Fibroblast of skin of scalp (primary cell): Measurements from ENCODE around the gene MANF. TPM values are rescaled to one million over a fixed set of nuclear protein-coding genes. Genes with fewer than 3 reads are reported as not detected.
"Not testable (repeated sequence)": the region's sequence is repeated elsewhere in the genome, so short reads cannot be mapped to it uniquely, and the experiment has no call there.

Experiments used
- DNase-seq: peaks from one replicate; pipeline ENCODE4 v3.0.0-alpha.2; 2013
- polyA plus RNA-seq, 2 experiments: library from polyadenylated mRNA; unstranded; fragments of 120-200 nt; gene quantifications; one replicate each; pipeline ENCODE4 v1.2.1, GENCODE V29; 2013; ENCODE audit not compliant: insufficient read length in 2 of 2

The MANF gene
- polyA plus RNA-seq (2013, experiment 1 of 2; ENCODE audit: insufficient read length): 193 TPM
- 173 TPM for polyA plus RNA-seq (2013, experiment 2 of 2; ENCODE audit: insufficient read length)

GRCh38 chr3:51384726-51385473 lies at the start of gene MANF:
Gene MANF (plus strand): TSS chr3:51385291. CDS start chr3:51385343, 52 bp downstream.
- peak; percentile 98 for DNase-seq

DNA sequence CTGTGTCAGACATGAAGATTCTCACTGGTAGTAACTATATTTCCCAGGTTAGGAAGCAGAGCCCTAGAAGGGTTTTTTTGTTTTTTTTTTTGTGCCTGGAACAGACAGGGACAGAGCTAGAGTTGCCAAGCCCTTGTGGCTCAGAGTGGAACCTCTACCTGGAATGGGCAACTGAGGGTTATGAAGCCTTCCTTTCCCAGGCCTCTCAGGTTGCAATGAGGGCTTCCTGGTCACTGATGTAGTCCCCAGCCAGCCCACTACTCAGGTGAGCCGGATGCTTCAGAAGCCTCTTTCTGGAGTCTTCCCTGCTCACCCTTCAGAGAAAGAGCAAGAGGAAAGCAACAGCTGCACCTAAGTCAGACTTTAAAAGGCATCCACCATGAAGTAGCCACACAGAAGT lies 48.8 kb upstream of the MANF start:
- no peak for DNase-seq

DNA sequence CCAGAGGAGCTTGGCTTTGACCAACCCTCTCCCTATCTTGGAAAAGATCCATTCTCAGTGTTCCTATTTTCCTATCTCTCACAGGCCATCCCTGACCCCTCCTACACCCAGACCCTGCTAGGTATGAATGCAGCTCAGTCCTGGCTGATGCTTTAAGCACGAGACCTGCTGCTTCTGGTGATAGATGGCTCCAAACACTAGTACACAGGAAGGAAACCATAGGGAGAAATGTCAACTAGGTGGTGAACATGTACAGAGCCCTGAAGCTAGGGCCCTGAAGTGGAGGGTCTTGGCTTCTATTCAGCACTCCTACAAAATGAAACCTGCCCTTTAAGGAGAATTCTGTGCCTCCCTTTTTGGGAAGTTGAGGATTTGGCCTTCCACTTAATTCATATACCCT lies 47.4 kb upstream of the MANF start:
- DNase-seq: no peak

DNA sequence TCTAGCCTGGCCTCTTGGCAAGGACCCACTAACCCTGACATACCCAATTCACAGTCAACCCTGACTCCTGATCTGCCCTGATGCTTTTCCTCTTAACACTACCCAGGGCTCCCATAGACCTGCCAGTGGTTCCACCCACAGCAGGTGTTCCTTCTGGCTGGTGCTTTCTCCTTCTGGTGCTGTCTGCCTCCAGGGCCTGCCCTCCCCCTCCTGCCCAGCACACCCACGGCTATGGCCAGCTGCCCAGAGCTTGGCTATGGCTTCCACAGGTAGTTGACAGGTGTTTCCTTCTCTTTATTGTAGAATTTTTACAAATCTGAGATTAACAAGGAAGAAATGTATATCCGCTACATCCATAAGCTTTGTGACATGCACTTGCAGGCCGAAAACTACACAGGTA lies 46.5 kb upstream of the MANF start:
- DNase-seq: no peak

DNA sequence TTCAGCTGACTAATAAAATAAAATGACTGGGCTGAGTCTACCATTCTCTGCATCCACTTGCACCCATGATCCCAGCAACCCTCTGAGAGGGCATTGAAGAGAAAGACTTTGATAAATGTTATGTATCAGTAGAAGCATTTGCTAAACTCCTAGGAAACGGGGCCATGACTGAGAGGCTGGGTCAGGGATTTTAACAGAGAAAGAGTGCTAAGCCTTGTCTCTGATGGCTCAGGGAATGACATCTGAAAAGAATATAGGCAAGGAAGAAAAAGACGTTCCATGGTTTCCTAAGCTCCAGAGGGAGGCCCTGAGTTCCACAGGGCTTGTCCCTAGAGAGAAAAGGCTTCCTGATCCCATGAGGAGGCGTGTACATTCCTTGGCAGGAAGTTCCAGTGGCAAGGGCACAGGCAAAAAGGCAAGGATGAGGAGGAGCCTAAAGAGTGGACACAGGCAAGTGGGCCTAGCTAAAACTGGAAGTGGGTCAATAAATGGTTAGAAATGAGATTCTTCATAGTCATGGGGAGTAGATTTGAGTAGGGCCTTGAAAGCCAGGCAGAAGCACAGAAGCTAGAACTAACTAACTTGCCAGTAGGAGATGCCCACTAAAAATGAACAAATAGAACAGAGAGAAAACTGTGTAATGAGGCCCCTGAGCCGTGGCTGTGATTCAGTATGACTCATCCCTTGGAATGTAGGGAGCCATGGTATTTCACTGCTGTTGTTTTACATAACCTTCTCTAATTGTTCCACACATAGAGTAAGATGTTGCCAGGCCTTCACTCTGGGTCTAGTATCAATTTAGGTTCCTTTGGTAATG lies 44.9 kb upstream of the MANF start:
- DNase-seq: peak; percentile 94

- DNase-seq: peak; percentile 37
Measured at GRCh38 chr3:51340989-51341636, 44.0 kb upstream of the MANF start.

- DNase-seq: peak; percentile 77
Measured at GRCh38 chr3:51343918-51344687, 41.0 kb upstream of the MANF start.

DNA sequence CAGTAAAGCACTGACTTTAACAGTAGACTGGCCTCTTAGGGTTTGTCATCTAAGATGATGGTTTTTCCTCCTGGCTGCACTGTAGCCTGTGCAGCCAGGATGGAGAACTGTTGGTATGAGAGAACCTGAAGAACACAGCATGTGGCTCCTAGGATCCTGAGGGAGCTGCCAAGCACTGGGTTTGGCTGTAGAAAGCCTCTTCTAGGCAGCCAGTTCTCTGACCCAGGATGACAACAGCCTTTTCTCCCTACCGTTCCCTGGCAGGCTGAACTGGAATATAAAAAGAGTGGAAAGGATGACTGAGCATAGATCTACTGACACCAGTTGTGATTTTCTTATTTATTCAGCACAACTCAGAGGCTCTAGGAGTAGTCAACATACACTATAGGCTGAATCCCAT lies 34.3 kb upstream of the MANF start:
- no peak for DNase-seq

DNA sequence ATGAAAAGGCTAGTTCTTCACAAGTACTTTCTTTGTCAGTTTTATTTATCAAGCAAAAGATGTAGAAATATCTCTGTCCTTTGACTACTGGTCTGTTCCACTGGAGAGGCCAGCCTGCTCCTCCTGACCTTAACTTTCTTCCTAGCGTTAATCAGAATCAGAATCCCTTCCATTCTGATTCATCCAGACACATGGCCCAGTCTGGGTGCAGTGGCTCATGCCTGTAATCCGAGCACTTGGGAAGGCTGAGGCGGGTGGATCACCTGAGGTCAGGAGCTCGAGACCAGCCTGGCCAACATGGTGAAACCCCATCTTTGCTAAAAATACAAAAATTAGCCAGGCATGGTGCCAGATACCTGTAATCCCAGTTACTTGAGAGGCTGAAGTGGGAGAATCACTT lies 32.0 kb upstream of the MANF start:
- no peak for DNase-seq

- no peak for DNase-seq
Measured at GRCh38 chr3:51353691-51354090, 31.4 kb upstream of the MANF start.

DNA sequence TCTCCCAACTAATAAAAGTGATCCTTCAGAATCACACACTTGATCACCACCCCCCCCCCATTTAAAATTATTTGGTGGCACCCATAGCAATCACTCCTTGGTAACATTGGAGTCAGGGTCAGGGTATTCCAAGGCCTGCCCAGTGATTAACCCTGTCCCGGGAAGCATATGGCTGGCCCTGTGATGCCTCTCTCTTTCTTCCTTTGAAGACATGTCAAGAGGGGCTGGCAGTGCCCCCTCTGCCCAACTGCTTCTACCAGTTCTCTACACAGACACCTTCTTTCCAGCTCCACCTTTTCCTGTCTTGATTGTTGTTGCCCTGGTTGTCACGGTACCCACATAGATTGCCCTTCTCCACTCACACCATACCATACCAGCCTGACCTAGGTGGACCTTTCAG lies 30.9 kb upstream of the MANF start:
- no peak for DNase-seq

GRCh38 chr3:51354731-51355615 lies 30.1 kb upstream of the MANF start:
- no peak for DNase-seq

- no peak for DNase-seq
Measured at GRCh38 chr3:51355891-51356578, 29.1 kb upstream of the MANF start.

- DNase-seq: no peak
Measured at GRCh38 chr3:51357856-51358255, 27.2 kb upstream of the MANF start.

GRCh38 chr3:51358981-51359380 lies 26.1 kb upstream of the MANF start:
- DNase-seq: no peak

DNA sequence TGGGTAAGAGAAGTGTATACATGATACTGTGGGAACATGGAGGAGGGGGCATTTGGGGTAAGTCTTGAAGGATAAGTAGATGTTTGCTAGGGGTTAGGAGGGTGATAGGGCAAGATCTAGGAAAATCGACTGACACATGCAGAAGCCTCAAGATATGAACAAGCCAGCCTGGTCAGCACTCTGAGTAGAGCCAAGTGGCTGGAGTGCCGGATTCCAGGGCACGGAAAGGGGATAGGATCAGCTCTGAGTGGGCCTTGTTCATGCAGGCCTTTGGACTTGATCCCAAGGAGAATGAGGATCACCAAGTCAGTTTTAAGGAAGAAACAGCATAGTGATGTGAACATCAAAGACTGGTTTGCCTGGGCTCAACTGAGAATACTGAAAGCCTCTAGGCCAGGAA lies 24.3 kb upstream of the MANF start:
- DNase-seq: no peak

DNA sequence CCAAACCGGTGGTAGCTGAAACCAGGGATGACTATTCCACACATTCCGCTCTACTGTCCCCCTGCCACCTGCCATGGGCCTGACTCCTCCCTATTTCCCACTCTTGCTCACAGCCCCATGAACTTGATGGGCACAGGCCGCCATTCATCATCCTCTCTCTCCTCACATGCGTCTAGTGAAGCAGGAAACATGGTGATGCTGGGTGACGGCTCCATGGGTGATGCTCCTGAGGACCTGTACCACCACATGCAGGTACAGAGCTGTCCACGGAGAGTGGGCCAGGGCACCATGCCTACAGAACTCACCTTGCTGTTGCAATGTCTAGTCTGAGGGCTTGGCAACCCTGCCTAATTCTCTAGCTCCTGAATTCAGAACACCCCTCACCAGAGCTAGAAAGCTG lies 23.3 kb upstream of the MANF start:
- no peak for DNase-seq

DNA sequence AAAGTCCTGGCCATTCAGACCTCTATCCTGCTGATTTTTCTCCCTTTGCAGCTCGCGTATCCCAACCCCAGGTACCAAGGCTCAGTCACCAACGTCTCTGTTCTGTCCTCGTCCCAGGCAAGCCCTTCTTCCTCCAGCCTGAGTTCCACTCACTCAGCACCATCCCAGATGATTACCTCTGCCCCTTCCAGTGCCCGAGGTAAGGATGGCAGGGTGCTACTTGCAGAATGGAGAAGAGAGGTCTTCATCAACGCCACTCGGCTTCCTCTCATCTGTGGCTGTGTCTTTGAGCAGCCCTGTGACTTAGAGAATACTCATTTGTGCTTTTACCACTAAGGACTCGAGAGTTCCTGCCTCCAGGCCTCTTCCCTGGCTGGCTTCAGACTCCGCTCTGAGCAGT lies 22.6 kb upstream of the MANF start:
- DNase-seq: no peak

DNA sequence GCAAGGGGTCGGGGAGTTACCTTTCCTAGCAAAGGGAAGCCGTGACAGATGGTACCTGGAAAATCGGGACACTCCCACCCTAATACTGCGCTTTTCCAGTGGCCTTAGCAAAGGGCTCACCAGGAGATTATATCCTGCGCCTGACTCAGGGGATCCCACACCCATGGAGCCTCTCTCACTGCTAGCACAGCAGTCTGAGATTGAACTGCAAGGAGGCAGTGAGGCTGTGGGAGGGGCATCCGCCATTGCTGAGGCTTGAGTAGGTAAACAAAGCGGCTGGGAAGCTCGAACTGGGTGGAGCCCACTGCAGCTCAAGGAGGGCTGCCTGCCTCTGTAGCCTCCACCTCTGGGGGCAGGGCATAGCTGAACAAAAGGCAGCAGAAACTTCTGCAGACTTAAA lies 16.8 kb upstream of the MANF start:
- not testable (repeated sequence) for DNase-seq

GRCh38 chr3:51371943-51372557 lies 13.0 kb upstream of the MANF start:
- peak; percentile 73 for DNase-seq
